ENCODE measurements around the gene FHIP1B. TPM values are rescaled to one million over a fixed set of nuclear protein-coding genes. Genes with fewer than 3 reads are reported as not detected.

FHIP1B gene
- total RNA-seq, 1 experiment from 2014 or later, result 42.8 TPM

GRCh38 chr11:6204706-6205105, 29.7 kb downstream of the FHIP1B start:
- H3K4me3 ChIP-seq (ENCODE audit: low read depth in 2 of 2, low read length in 2 of 2), result no peak overlapping the region
- BruUV-seq (replicated peaks), result no TSS peak
- intact Hi-C loops (cut with micrococcal nuclease; ENCODE audit: unreplicated experiment), result no loop called here
- TF ChIP-seq CTCF (IDR thresholded peaks at IDR 0.05) (no peak), TCF7L2 (IDR thresholded peaks at IDR 0.05; ENCODE audit: low read depth, low read length) (no peak), REST (IDR thresholded peaks at IDR 0.05; ENCODE audit: insufficient read depth in 1 of 2, low read depth in 2 of 2, low read length in 1 of 2) (no peak), POLR2AphosphoS5 (IDR thresholded peaks at IDR 0.05; ENCODE audit: low read depth, low read length) (no peak), SIN3A (IDR thresholded peaks at IDR 0.05; ENCODE audit: borderline replicate concordance, insufficient read depth, low read depth, low read length) (no peak)
- ATAC-seq (no peak), DNase-seq (ENCODE audit: low read depth, low spot score) (no peak)
- no peak overlapping the region for H3K27ac ChIP-seq (ENCODE audit: low read length)
- H3K9me3 ChIP-seq (ENCODE audit: control insufficient read depth, insufficient read depth, low read depth, low read length), result no peaks in the 10 kb centered on the region
- ChIA-PET POLR2A (no interaction called here), CTCF (no interaction called here)
- H3K27me3 ChIP-seq (ENCODE audit: control insufficient read depth, insufficient read depth, low read length), result no peaks in the 10 kb centered on the region
- H3K36me3 ChIP-seq (ENCODE audit: control insufficient read depth, insufficient read depth, low read length), result no peaks in the 10 kb centered on the region; the same call in 1 of the 2 replicates
- in situ Hi-C loops (cut with HindIII; ENCODE audit: low pct_unique_long_range_greater_than_20kb, low sequenced_read_pairs), result no loop called here
- H3K4me1 ChIP-seq (ENCODE audit: control insufficient read depth, insufficient read depth, low read length), result no peaks in the 10 kb centered on the region

GRCh38 chr11:6203327-6203726, 31.1 kb downstream of the FHIP1B start:
- H3K4me1 ChIP-seq (ENCODE audit: control insufficient read depth, insufficient read depth, low read length), result no peaks in the 10 kb centered on the region
- DNase-seq (ENCODE audit: low read depth, low spot score) (no peak), ATAC-seq (no peak)
- H3K27me3 ChIP-seq (ENCODE audit: control insufficient read depth, insufficient read depth, low read length), result no peaks in the 10 kb centered on the region
- no peaks in the 10 kb centered on the region; the same call in 1 of the 2 replicates for H3K36me3 ChIP-seq (ENCODE audit: control insufficient read depth, insufficient read depth, low read length)
- intact Hi-C loops (cut with micrococcal nuclease; ENCODE audit: unreplicated experiment), result no loop called here
- CTCF ChIA-PET, result no interaction called here
- H3K9me3 ChIP-seq (ENCODE audit: control insufficient read depth, insufficient read depth, low read depth, low read length), result no peaks in the 10 kb centered on the region
- H3K27ac ChIP-seq (ENCODE audit: low read length), result no peak overlapping the region
- TF ChIP-seq SIN3A (IDR thresholded peaks at IDR 0.05; ENCODE audit: borderline replicate concordance, insufficient read depth, low read depth, low read length), result no peak
- TF ChIP-seq TCF7L2 (IDR thresholded peaks at IDR 0.05; ENCODE audit: low read depth, low read length), result no peak
- no peak for TF ChIP-seq REST (IDR thresholded peaks at IDR 0.05; ENCODE audit: insufficient read depth in 1 of 2, low read depth in 2 of 2, low read length in 1 of 2)
- no peak for TF ChIP-seq CTCF (IDR thresholded peaks at IDR 0.05)
- no peak for TF ChIP-seq POLR2AphosphoS5 (IDR thresholded peaks at IDR 0.05; ENCODE audit: low read depth, low read length)
- no peak overlapping the region for H3K4me3 ChIP-seq (ENCODE audit: low read depth in 2 of 2, low read length in 2 of 2)
- POLR2A ChIA-PET, result no interaction called here
- no TSS peak for BruUV-seq (replicated peaks)
- in situ Hi-C loops (cut with HindIII; ENCODE audit: low pct_unique_long_range_greater_than_20kb, low sequenced_read_pairs), result no loop called here

All from Panc1 (cell line).